ENCODE results near the gene WBP2. TPM values are rescaled to one million over a fixed set of nuclear protein-coding genes. Genes with fewer than 3 reads are reported as not detected.
"Not testable (repeated sequence)": the region's sequence is repeated elsewhere in the genome, so short reads cannot be mapped to it uniquely, and the experiment has no call there.

WBP2 gene
- total RNA-seq, 2 experiments from 2014 or later, result 79.1 to 80.6 TPM

DNA sequence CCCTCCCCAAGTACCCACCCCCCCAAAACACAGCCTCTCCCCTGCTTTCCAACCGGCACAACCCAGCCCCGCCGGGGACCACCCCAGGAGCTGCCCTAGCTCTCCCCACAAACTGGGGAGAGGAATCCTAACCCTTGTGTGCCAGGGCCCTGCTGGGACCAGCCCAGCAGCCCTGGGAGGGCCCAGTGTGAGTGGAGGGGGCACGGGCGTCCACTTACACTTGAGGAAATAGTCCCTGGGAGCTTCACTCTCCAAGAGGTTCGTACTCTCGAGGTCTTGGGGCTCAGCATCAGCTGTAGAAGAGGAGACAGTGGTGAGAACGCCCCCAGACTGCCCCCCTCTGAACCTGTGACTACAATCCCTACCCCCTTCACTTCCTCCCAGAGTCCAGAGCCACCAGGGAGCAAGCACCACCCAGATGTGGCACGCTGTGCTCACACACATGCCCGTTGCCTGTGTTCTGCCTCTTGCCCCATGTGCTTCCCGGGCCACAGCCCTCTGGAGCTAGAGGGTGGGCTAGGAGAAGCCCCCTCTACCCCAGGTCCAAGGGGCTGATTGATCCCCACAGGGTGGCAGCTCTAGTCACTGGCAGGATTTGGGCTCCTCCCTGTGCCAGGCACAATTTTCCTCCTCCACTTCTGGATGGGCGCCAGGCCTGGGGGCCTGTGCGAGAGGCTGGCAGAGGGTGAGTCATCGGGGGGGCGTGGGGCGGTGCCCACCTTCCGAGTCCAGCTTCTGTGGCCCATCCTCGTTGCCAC lies 20.2 kb upstream of the WBP2 start:
- Mint-ChIP-seq H3K27me3 (no peaks in the 10 kb centered on the region), H3K4me3 (peak overlapping the region; percentile 89), H3K4me1 (ENCODE audit: low read depth) (peaks cover 35% of the 10 kb centered on the region), H3K36me3 (peaks cover 3% of the 10 kb centered on the region), H3K9me3 (no peaks in the 10 kb centered on the region), H3K27ac (peak overlapping the region; percentile 92)
- ChIA-PET CTCF (interaction anchor here (0.6 to 11.0 kb wide), 19 partner anchors 8 to 130 kb away, joined by 3 to 111 read pairs (median 5); partner anchors contain the start of genes GALK1, MRPL38, TRIM65 and UNC13D), POLR2A (interaction anchor here (0.6 to 2.8 kb wide), 9 partner anchors 11 to 202 kb away, joined by 3 to 17 read pairs (median 4); partner anchors contain the start of genes TRIM65 and WBP2)
- DNase-seq, result no peak
- intact Hi-C loops (cut with micrococcal nuclease), result no loop called here

DNA sequence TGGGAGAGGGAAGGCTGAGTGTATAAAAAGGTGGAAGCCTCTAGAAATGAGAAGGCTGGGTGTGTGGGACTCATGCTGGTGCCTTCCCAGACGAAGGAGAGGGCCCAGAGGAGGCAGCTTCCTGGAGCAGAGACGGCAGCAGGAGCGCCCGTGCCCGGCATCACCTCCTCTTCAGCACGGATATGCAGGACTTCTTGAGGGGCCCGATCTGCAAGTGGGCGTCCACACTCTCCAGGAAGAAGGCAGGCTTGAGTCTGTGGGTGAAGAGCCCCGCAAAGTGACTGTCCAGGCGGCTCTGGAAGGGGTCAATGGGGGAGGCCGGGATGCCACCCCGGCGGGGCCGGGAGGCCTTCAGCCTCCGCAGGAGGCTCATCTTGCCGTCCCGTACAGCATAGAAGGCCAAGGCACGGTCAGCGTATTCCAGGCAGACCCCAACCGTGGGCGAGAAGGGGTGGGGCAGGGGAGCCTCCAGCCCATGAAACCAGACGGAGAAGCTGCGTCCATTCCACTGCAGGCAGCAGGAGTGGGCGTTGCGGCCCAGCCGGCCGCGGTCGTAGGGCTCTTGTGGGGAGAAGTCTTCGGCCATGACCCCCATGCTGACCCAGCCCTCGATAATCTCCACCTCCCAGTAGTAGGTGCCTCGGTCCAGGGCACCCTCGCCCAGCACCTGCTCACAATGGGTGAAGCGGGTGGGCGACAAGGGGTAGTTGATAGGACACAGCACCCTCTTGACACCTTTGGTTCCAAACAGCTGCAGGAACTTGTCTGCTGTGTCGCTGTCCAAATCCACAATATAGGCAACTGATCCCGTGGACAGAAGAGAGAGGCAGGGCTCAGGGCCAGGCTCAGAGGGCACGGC lies 19.4 kb upstream of the WBP2 start:
- ChIA-PET CTCF (interaction anchor here (1.7 to 11.0 kb wide), 4 partner anchors 14 to 31 kb away, joined by 6 to 111 read pairs (median 16); partner anchors contain the start of gene WBP2), POLR2A (interaction anchor here (1.7 kb wide), 1 partner anchor 13 kb away, joined by 3 read pairs; no protein-coding TSS in a partner anchor)
- Mint-ChIP-seq H3K4me3 (no peak overlapping the region), H3K27ac (no peak overlapping the region), H3K36me3 (peaks cover 3% of the 10 kb centered on the region), H3K4me1 (ENCODE audit: low read depth) (peaks cover 35% of the 10 kb centered on the region), H3K9me3 (no peaks in the 10 kb centered on the region), H3K27me3 (no peaks in the 10 kb centered on the region)
- no peak for DNase-seq
- intact Hi-C loops (cut with micrococcal nuclease), result no loop called here

GRCh38 chr17:75873587-75874322 lies 18.6 kb upstream of the WBP2 start:
- intact Hi-C loops (cut with micrococcal nuclease), result no loop called here
- H3K4me3 Mint-ChIP-seq, result no peak overlapping the region

GRCh38 chr17:75872434-75873351 lies 17.6 kb upstream of the WBP2 start:
- Mint-ChIP-seq H3K27me3 (no peaks in the 10 kb centered on the region), H3K36me3 (peaks cover 3% of the 10 kb centered on the region), H3K4me1 (ENCODE audit: low read depth) (peaks cover 31% of the 10 kb centered on the region), H3K27ac (peak overlapping the region; percentile 62), H3K9me3 (no peaks in the 10 kb centered on the region), H3K4me3 (no peak overlapping the region)
- CTCF ChIA-PET, result interaction anchor here (1.3 to 11.0 kb wide), 2 partner anchors 12 to 16 kb away, joined by 3 to 111 read pairs; no protein-coding TSS in a partner anchor
- intact Hi-C loops (cut with micrococcal nuclease), result no loop called here
- POLR2A ChIA-PET, result interaction anchor here (0.6 to 1.0 kb wide), 3 partner anchors 9 to 23 kb away, joined by 3 to 4 read pairs (median 3); partner anchors contain the start of gene WBP2
- peak; percentile 68 for DNase-seq

More at GRCh38 chr17:75873587-75874322, 18.6 kb upstream of the WBP2 start:
- CTCF ChIA-PET, result interaction anchor here (1.3 to 11.0 kb wide), 2 partner anchors 13 to 17 kb away, joined by 3 to 111 read pairs; no protein-coding TSS in a partner anchor
- DNase-seq, result no peak
- Mint-ChIP-seq H3K36me3 (peaks cover 3% of the 10 kb centered on the region), H3K27ac (peak overlapping the region; percentile 8), H3K27me3 (no peaks in the 10 kb centered on the region), H3K4me1 (ENCODE audit: low read depth) (peaks cover 34% of the 10 kb centered on the region), H3K9me3 (no peaks in the 10 kb centered on the region)
- POLR2A ChIA-PET, result interaction anchor here (0.9 kb wide), 1 partner anchor 22 kb away, joined by 3 read pairs; no protein-coding TSS in a partner anchor

GRCh38 chr17:75870228-75870627 lies 15.1 kb upstream of the WBP2 start:
- H3K9me3 Mint-ChIP-seq; H3K27me3 Mint-ChIP-seq; H3K4me3 Mint-ChIP-seq; intact Hi-C loops (cut with micrococcal nuclease); H3K36me3 Mint-ChIP-seq; POLR2A ChIA-PET; DNase-seq; H3K27ac Mint-ChIP-seq: not testable (repeated sequence)
- peaks cover 13% of the 10 kb centered on the region for H3K4me1 Mint-ChIP-seq (ENCODE audit: low read depth)
- CTCF ChIA-PET, result interaction anchor here (0.6 to 11.0 kb wide), 2 partner anchors 10 to 1649 kb away, joined by 4 to 111 read pairs; no protein-coding TSS in a partner anchor

- no peak for DNase-seq
- no peaks in the 10 kb centered on the region for H3K27me3 Mint-ChIP-seq
- no peaks in the 10 kb centered on the region for H3K9me3 Mint-ChIP-seq
- ChIA-PET POLR2A (no interaction called here), CTCF (interaction anchor here (11.0 kb wide), 1 partner anchor 9 kb away, joined by 111 read pairs; no protein-coding TSS in a partner anchor)
- intact Hi-C loops (cut with micrococcal nuclease), result no loop called here
- H3K4me1 Mint-ChIP-seq (ENCODE audit: low read depth), result peaks cover 20% of the 10 kb centered on the region
- H3K27ac Mint-ChIP-seq, result no peak overlapping the region
- no peaks in the 10 kb centered on the region for H3K36me3 Mint-ChIP-seq
- H3K4me3 Mint-ChIP-seq, result no peak overlapping the region
Measured at GRCh38 chr17:75869282-75870141, 14.4 kb upstream of the WBP2 start.

DNA sequence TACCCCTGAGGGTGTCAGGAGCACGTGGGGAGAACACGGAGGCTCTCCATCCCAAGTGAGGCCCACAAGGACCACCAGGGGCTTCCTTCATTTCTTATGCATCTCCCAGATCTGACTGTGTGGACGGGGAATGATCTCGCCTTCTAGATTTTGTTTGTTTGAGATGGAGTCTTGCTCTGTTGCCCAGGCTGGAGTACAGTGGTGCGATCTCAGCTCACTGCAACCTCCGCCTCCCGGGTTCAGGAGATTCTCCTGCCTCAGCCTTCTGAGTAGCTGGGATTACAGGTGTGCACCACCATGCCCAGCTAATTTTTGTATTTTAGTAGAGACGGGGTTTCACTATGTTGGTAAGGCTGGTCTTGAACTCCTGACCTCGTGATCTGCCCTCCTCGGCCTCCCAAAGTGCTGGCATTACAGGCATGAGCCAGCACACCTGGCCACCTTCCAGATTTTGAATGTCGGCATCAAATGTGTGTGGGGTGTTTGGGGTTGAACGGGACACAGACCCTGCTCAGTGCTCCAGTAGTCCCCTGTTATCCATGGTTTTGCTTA lies 13.7 kb upstream of the WBP2 start:
- H3K27ac Mint-ChIP-seq; H3K9me3 Mint-ChIP-seq; intact Hi-C loops (cut with micrococcal nuclease); H3K36me3 Mint-ChIP-seq; DNase-seq; H3K27me3 Mint-ChIP-seq; H3K4me3 Mint-ChIP-seq; POLR2A ChIA-PET: not testable (repeated sequence)
- CTCF ChIA-PET, result interaction anchor here (1.2 kb wide), 1 partner anchor 9 kb away, joined by 4 read pairs; no protein-coding TSS in a partner anchor
- H3K4me1 Mint-ChIP-seq (ENCODE audit: low read depth), result peaks cover 26% of the 10 kb centered on the region

GRCh38 chr17:75865404-75866188 lies 10.5 kb upstream of the WBP2 start:
- Mint-ChIP-seq H3K4me1 (ENCODE audit: low read depth) (peaks cover 24% of the 10 kb centered on the region), H3K27ac (peak overlapping the region; percentile 70)
- H3K4me3 Mint-ChIP-seq, H3K9me3 Mint-ChIP-seq, H3K36me3 Mint-ChIP-seq, H3K27me3 Mint-ChIP-seq, DNase-seq: not testable (repeated sequence)
- ChIA-PET POLR2A (interaction anchor here (0.6 to 1.5 kb wide), 4 partner anchors 10 to 141 kb away, joined by 3 to 9 read pairs (median 4); partner anchors contain the start of genes UNC13D and WBP2), CTCF (interaction anchor here (0.7 kb wide), 2 partner anchors 10 to 28 kb away, joined by 3 read pairs; no protein-coding TSS in a partner anchor)
- intact Hi-C loops (cut with micrococcal nuclease), result loop anchor here (2.0 kb wide), 1 partner anchor 29 kb away; no protein-coding TSS in a partner anchor

DNA sequence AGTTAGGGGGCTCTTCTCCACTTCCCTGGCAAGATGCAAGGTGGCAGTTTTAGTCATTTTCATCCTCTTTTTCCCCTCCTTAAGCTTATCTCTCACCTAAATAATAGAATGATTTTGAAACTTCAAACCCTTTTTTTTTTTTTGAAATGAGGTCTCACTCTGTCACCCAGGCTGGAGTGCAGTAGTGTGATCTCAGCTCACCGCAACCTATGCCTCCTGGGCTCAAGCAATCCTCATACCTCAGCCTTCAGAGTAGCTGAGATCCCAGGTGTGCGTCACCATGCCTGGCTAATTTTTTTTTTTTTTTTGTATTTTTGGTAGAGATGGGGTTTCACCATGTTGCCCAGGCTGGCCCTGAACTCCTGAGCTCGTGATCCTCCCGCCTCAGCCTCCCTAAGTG lies 9.8 kb upstream of the WBP2 start:
- not testable (repeated sequence) for H3K36me3 Mint-ChIP-seq, H3K27me3 Mint-ChIP-seq, H3K9me3 Mint-ChIP-seq
- Mint-ChIP-seq H3K4me3 (peak overlapping the region; percentile 24), H3K27ac (peak overlapping the region; percentile 70), H3K4me1 (ENCODE audit: low read depth) (peaks cover 24% of the 10 kb centered on the region)
- ChIA-PET CTCF (interaction anchor here (0.7 kb wide), 2 partner anchors 11 to 28 kb away, joined by 3 read pairs; no protein-coding TSS in a partner anchor), POLR2A (interaction anchor here (0.6 to 1.6 kb wide), 5 partner anchors 9 to 142 kb away, joined by 3 to 9 read pairs (median 4); partner anchors contain the start of genes UNC13D and WBP2)
- DNase-seq, result peak; percentile 51
- intact Hi-C loops (cut with micrococcal nuclease), result loop anchor here (1.0 to 2.0 kb wide), 3 partner anchors 10 to 30 kb away; partner anchors contain the start of gene WBP2

Measured in activated CD4-positive, alpha-beta memory T cell treated with anti-CD3 and anti-CD28 coated beads for 36 hours (primary cell).